RWPE1 (cell line): ENCODE measurements around the gene NCAPD2.
A peak's percentile ranks its signal among the peaks of the same experiment; 100 is the strongest.

ENCODE experiments used
- CTCF ChIA-PET: fragments of 350-600 bp; sonication (Branson Sonifier 250); formaldehyde crosslinking; extraction: SDS; loops from one replicate; lab custom pipeline; 2021; lab: Yijun Ruan, JAX
- POLR2A ChIA-PET: fragments of 400-600 bp; formaldehyde crosslinking; extraction: SDS; loops from one replicate; lab custom pipeline; 2020; ENCODE audit warnings: antibody characterized with exemption; ENCODE audit not compliant: low non-redundant PET; lab: Yijun Ruan, JAX
- DNase-seq: peaks from one replicate; pipeline ENCODE4 v3.0.0; 2012; ENCODE audit warnings: low spot score
- H3K27ac ChIP-seq: fragments of 450-650 bp; 2 replicates; pipeline ENCODE4 v1.5.1; 2017
- TF ChIP-seq, protein P1 (sequence below): fragments of 450-650 bp; conservative IDR thresholded peaks from 2 replicates; pipeline ENCODE4 v1.5.1; 2017; ENCODE audit warnings: low read depth, mild to moderate bottlenecking

NCAPD2 gene, protein sequence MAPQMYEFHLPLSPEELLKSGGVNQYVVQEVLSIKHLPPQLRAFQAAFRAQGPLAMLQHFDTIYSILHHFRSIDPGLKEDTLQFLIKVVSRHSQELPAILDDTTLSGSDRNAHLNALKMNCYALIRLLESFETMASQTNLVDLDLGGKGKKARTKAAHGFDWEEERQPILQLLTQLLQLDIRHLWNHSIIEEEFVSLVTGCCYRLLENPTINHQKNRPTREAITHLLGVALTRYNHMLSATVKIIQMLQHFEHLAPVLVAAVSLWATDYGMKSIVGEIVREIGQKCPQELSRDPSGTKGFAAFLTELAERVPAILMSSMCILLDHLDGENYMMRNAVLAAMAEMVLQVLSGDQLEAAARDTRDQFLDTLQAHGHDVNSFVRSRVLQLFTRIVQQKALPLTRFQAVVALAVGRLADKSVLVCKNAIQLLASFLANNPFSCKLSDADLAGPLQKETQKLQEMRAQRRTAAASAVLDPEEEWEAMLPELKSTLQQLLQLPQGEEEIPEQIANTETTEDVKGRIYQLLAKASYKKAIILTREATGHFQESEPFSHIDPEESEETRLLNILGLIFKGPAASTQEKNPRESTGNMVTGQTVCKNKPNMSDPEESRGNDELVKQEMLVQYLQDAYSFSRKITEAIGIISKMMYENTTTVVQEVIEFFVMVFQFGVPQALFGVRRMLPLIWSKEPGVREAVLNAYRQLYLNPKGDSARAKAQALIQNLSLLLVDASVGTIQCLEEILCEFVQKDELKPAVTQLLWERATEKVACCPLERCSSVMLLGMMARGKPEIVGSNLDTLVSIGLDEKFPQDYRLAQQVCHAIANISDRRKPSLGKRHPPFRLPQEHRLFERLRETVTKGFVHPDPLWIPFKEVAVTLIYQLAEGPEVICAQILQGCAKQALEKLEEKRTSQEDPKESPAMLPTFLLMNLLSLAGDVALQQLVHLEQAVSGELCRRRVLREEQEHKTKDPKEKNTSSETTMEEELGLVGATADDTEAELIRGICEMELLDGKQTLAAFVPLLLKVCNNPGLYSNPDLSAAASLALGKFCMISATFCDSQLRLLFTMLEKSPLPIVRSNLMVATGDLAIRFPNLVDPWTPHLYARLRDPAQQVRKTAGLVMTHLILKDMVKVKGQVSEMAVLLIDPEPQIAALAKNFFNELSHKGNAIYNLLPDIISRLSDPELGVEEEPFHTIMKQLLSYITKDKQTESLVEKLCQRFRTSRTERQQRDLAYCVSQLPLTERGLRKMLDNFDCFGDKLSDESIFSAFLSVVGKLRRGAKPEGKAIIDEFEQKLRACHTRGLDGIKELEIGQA (N-terminal part only)

DNA sequence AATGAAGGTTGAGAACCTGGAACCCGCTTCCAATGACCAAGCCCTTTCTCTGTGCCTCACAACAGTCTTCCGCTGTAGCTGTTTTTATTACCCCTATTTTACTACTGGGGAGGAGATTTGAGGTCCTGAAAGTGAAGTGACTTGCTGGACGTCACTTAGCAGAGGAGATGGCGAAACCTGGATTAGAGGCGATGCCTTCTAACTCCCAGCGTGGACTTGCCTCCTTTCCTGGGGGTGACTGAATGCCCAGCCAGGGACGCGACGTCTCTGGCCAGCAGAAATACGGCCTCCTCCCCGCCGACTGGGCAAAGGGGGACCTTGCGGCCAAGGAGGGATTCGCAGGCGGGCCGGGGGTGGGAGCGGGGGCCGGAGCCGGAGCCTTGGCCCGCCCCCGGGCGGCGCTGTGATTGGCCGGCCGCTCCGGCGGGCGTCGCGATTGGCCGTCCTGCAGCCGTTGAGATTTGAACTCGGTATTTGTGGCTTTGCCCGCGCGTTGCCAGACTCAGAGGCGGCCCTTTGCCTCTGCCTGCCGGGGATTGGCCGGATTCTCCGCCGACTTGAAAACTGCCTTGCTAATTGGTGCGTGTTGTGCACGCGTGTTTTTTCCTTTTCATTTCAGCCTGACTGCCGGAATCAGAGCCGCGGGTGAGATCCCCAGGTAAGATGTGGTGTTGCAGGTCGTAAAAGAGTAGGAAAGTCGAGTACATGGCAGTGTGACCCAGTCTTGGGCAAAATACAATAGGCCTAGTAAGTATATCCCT lies at the start of gene NCAPD2:
NCAPD2 (plus strand) TSS at position 606 of the 761 bp plus-strand sequence. CDS start 997 bp downstream, outside the sequence.
- ChIA-PET POLR2A (interaction anchor here (0.6 to 1.5 kb wide), 4 partner anchors 23 to 273 kb away, joined by 3 to 6 read pairs (median 3); partner anchors contain the start of genes GAPDH and VAMP1), CTCF (no interaction called here)
- peak within 1 kb of the TSS; percentile 93 for H3K27ac ChIP-seq
- TF ChIP-seq, protein P1, sequence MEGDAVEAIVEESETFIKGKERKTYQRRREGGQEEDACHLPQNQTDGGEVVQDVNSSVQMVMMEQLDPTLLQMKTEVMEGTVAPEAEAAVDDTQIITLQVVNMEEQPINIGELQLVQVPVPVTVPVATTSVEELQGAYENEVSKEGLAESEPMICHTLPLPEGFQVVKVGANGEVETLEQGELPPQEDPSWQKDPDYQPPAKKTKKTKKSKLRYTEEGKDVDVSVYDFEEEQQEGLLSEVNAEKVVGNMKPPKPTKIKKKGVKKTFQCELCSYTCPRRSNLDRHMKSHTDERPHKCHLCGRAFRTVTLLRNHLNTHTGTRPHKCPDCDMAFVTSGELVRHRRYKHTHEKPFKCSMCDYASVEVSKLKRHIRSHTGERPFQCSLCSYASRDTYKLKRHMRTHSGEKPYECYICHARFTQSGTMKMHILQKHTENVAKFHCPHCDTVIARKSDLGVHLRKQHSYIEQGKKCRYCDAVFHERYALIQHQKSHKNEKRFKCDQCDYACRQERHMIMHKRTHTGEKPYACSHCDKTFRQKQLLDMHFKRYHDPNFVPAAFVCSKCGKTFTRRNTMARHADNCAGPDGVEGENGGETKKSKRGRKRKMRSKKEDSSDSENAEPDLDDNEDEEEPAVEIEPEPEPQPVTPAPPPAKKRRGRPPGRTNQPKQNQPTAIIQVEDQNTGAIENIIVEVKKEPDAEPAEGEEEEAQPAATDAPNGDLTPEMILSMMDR = no peak
- peak; percentile 97 for DNase-seq

DNA sequence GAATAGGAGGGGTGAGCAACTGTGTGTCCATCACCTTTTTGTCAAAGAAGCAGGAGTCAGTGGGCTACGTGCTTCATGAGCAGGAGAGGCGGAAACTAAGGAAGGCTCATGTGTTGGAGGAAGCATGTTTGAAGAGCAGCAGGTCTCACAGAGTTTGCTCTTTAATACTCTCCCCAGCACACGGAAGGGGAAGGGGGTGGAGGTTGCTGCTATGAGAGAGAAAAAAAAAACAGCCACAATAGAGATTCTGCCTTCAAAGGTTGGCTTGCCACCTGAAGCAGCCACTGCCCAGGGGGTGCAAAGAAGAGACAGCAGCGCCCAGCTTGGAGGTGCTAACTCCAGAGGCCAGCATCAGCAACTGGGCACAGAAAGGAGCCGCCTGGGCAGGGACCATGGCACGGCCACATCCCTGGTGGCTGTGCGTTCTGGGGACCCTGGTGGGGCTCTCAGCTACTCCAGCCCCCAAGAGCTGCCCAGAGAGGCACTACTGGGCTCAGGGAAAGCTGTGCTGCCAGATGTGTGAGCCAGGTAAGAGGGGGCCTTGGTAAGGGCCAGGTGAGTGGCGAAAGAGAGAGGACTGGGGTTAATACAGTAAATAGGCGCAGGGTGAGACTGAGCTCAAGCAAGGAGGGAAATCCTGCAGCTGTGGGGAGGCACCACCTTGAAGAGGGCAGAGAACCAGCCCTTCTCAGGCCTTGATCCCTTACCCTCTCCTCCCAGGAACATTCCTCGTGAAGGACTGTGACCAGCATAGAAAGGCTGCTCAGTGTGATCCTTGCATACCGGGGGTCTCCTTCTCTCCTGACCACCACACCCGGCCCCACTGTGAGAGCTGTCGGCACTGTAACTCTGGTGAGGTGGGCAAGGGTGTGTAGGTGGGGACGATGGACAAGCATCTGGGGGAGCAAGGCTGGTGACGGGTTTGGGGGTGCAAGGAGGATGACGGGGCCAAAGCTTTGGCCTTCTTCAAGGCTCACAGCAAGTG lies 48.9 kb upstream of the NCAPD2 start, which contains the start of gene CD27:
CD27 (plus strand) TSS at position 252 of the 985 bp plus-strand sequence; CDS start at position 393, 141 bp downstream.
- no peak for DNase-seq
- no peak within 1 kb of the TSS for H3K27ac ChIP-seq
- TF ChIP-seq, protein P1 = no peak
- ChIA-PET POLR2A (no interaction called here), CTCF (interaction anchor here (0.5 kb wide), 1 partner anchor 278 kb away, joined by 6 read pairs; no protein-coding TSS in a partner anchor)

DNA sequence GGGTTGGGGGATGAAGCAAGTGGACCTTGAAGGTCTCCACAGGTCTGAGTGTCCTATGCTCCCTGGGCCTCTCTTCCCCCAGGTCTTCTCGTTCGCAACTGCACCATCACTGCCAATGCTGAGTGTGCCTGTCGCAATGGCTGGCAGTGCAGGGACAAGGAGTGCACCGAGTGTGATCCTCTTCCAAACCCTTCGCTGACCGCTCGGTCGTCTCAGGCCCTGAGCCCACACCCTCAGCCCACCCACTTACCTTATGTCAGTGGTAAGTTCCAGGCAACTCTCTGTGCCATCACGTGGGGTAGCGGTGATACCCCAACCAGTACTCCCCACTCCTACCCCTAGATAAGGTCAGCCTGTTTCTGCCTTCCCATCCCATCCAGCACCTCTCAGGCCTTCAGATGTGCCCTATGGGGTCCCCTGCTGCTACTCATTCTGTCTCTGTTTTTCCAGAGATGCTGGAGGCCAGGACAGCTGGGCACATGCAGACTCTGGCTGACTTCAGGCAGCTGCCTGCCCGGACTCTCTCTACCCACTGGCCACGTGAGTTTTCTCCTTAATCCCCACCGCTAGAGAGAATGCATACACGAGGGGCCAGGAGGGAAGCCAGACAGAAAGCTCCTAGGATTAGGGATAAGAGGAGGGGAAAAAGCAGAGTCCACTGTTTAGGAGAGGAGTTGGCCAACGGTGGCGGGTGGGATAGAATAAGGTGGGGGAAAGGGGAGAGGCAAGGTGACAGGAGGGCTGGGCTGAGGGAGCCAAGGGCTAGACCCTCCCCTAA lies 43.6 kb upstream of the NCAPD2 start:
- H3K27ac ChIP-seq = peak overlapping the region; percentile 90
- TF ChIP-seq, protein P1 = no peak
- DNase-seq = no peak
- ChIA-PET CTCF (interaction anchor here (0.6 to 1.4 kb wide), 3 partner anchors 15 to 103 kb away, joined by 3 read pairs; no protein-coding TSS in a partner anchor), POLR2A (no interaction called here)

DNA sequence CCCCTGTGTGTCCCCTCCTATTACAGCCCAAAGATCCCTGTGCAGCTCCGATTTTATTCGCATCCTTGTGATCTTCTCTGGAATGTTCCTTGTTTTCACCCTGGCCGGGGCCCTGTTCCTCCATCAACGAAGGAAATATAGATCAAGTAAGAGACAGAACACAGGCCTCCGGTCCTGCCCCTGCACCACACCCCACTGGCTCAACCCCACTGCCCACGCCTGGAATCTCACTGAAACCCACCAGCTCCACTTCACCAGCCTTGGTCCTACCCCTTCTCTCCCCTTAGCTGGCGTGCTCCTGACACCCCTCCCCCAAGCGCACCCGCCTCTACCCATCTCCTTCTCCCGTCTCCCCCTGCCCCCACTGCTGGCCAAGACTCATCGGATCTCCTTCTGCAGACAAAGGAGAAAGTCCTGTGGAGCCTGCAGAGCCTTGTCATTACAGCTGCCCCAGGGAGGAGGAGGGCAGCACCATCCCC lies 43.0 kb upstream of the NCAPD2 start:
- H3K27ac ChIP-seq = peak overlapping the region; percentile 90
- TF ChIP-seq, protein P1 = no peak
- ChIA-PET CTCF (interaction anchor here (0.6 to 1.4 kb wide), 3 partner anchors 12 to 31 kb away, joined by 3 read pairs; no protein-coding TSS in a partner anchor), POLR2A (no interaction called here)
- DNase-seq = no peak
